Measurements from ENCODE around the gene NDUFA7. TPM values are rescaled to one million over a fixed set of nuclear protein-coding genes. Genes with fewer than 3 reads are reported as not detected.

The NDUFA7 gene
- total and polyA plus RNA-seq, 2 of the 13 experiments (the other 11 are each of a cell fraction or from before 2014, with no cell fraction given): 64.5 to 71.5 TPM

- TF ChIP-seq ZNF296 (CRISPR knock-in tag; conservative IDR thresholded peaks at IDR 0.05): no peak
- TF ChIP-seq ISX (CRISPR knock-in tag; conservative IDR thresholded peaks at IDR 0.05): no peak
- no peak for TF ChIP-seq RFX5 (IDR thresholded peaks at IDR 0.05; ENCODE audit: low read depth, low read length)
- no peak for TF ChIP-seq ZNF550 (CRISPR knock-in tag; IDR thresholded peaks at IDR 0.05; ENCODE audit: borderline replicate concordance)
- TF ChIP-seq ZNF776 (CRISPR knock-in tag; IDR thresholded peaks at IDR 0.05): no peak
- peak; percentile 58 for TF ChIP-seq THAP11 (CRISPR knock-in tag; IDR thresholded peaks at IDR 0.05)
- no peak for TF ChIP-seq SMARCE1 (IDR thresholded peaks at IDR 0.05; ENCODE audit: borderline replicate concordance)
- TF ChIP-seq REPIN1 (CRISPR knock-in tag; IDR thresholded peaks at IDR 0.05; ENCODE audit: borderline replicate concordance, low read depth): peak; percentile 94
- no peak for TF ChIP-seq ZNF674 (CRISPR knock-in tag; IDR thresholded peaks at IDR 0.05; ENCODE audit: low read depth)
- TF ChIP-seq MYPOP (CRISPR knock-in tag; IDR thresholded peaks at IDR 0.05): no peak; the same call in 1 of the 2 replicates
- no peak for TF ChIP-seq MBNL3 (CRISPR knock-in tag; conservative IDR thresholded peaks at IDR 0.05)
- TF ChIP-seq CCAR2 (optimal IDR thresholded peaks at IDR 0.05; ENCODE audit: low read depth, low read length): no peak
- no peak for TF ChIP-seq ZNF816 (CRISPR knock-in tag; IDR thresholded peaks at IDR 0.05; ENCODE audit: borderline replicate concordance)
- no peak for TF ChIP-seq ZFP82 (CRISPR knock-in tag; IDR thresholded peaks at IDR 0.05; ENCODE audit: borderline replicate concordance)
- peak; percentile 95 for TF ChIP-seq THRA (CRISPR knock-in tag; IDR thresholded peaks at IDR 0.05; ENCODE audit: borderline replicate concordance)
- TF ChIP-seq ZFAT (CRISPR knock-in tag; conservative IDR thresholded peaks at IDR 0.05): no peak
- TF ChIP-seq ZNF781 (CRISPR knock-in tag; IDR thresholded peaks at IDR 0.05; ENCODE audit: borderline replicate concordance, not compliant biosample characterization): peak; percentile 34
- 0 out of 2 replicates have a peak, but pooled peaks have one; percentile 39 for TF ChIP-seq ATF1 (CRISPR knock-in tag; IDR thresholded peaks at IDR 0.05)
- peak; percentile 36 for TF ChIP-seq MNT (IDR thresholded peaks at IDR 0.05)
- peak; percentile 84 for TF ChIP-seq ISL2 (CRISPR knock-in tag; IDR thresholded peaks at IDR 0.05)
- no peak for TF ChIP-seq FUBP1 (CRISPR knock-in tag; IDR thresholded peaks at IDR 0.05; ENCODE audit: borderline replicate concordance)
- no peak for TF ChIP-seq DMTF1 (CRISPR knock-in tag; IDR thresholded peaks at IDR 0.05)
- no peak for TF ChIP-seq JARID2 (CRISPR knock-in tag; IDR thresholded peaks at IDR 0.05; ENCODE audit: insufficient replicate concordance)
Observed at GRCh38 chr19:8357007-8357521, 35.9 kb upstream of the NDUFA7 start (continued).

Data from HepG2 (cell line).